Measurements from ENCODE around the gene TMEM132C.

Gene TMEM132C

DNA sequence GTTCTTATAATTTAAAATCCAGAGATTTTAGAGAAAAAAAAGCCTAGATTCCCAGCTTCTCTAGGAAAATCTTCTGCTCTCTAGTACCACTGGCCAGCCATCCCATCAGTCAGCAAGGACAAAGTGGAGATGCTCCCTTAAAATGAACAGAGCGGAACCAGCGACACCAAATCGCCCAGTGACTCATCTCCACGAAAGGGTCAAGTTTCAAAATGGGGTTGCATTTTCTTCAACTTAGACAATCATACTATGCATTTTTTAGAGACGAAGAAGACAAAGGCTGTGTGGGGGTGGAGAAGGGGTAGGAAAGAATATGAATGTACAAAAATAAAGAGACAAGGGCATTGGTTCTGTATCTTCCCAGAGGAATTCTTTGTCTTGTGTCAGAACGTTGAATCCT, 344.8 kb downstream of the TMEM132C start:
- TF ChIP-seq CTCF (IDR thresholded peaks at IDR 0.05; ENCODE audit: poor library complexity, severe bottlenecking): no peak
- Histone ChIP-seq H3K9me3 (ENCODE audit: severe bottlenecking) (peaks cover 2% of the 10 kb centered on the region), H3K4me3 (ENCODE audit: severe bottlenecking) (no peak overlapping the region), H3K27me3 (ENCODE audit: insufficient read depth, poor library complexity, severe bottlenecking) (no peaks in the 10 kb centered on the region), H3K27ac (ENCODE audit: poor library complexity, severe bottlenecking) (no peak overlapping the region), H3K4me1 (ENCODE audit: insufficient read depth, poor library complexity, severe bottlenecking) (no peaks in the 10 kb centered on the region), H3K36me3 (ENCODE audit: low read depth) (no peaks in the 10 kb centered on the region)
- DNase-seq (ENCODE audit: low spot score) (no peak), ATAC-seq (ENCODE audit: low read depth) (no peak)

DNA sequence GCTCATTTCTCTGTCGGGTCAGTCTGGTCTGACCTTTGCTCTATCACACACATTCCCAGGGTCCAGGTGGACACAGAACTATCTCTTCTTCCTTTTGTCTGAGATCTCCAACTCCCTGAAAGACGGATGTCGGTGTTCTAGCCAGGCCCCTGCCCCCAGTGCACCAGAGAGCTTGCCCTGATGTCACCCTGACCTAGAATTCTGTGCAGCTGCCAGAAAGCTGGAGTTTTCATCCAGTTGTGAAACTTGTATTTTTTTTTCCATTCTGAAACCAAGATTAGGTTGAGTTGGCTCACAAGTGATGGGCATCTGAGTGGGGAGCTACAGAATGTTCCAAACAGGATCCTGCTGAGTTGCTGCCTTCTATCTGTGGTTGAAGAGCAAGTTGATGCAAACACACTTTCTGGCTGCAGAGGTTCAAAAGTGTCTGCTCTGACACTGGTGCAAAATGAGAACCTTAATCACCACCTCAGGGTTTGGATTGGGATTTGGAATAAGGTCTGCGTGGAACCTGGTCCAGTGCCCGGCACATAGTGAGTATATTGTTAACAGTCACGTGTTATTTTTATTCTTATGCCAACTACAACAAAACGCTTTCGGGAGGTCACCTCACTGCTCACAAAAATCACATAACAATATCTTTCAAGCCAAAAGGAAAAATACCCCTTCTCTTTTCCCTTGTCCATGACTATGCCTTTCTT, 345.3 kb downstream of the TMEM132C start:
- ATAC-seq (ENCODE audit: low read depth): no peak
- DNase-seq (ENCODE audit: low spot score): no peak
- no peak for TF ChIP-seq CTCF (IDR thresholded peaks at IDR 0.05; ENCODE audit: poor library complexity, severe bottlenecking)
- Histone ChIP-seq H3K27me3 (ENCODE audit: insufficient read depth, poor library complexity, severe bottlenecking) (no peaks in the 10 kb centered on the region), H3K4me3 (ENCODE audit: severe bottlenecking) (no peak overlapping the region), H3K4me1 (ENCODE audit: insufficient read depth, poor library complexity, severe bottlenecking) (no peaks in the 10 kb centered on the region), H3K27ac (ENCODE audit: poor library complexity, severe bottlenecking) (no peak overlapping the region), H3K9me3 (ENCODE audit: severe bottlenecking) (peaks cover 2% of the 10 kb centered on the region), H3K36me3 (ENCODE audit: low read depth) (no peaks in the 10 kb centered on the region)

GRCh38 chr12:128613837-128614590, 347.0 kb downstream of the TMEM132C start:
- ATAC-seq (ENCODE audit: low read depth) (no peak), DNase-seq (ENCODE audit: low spot score) (no peak)
- no peaks in the 10 kb centered on the region for H3K27me3 ChIP-seq (ENCODE audit: insufficient read depth, poor library complexity, severe bottlenecking)
- TF ChIP-seq CTCF (IDR thresholded peaks at IDR 0.05; ENCODE audit: poor library complexity, severe bottlenecking): no peak
- no peak overlapping the region for H3K27ac ChIP-seq (ENCODE audit: poor library complexity, severe bottlenecking)
- H3K4me1 ChIP-seq (ENCODE audit: insufficient read depth, poor library complexity, severe bottlenecking): no peaks in the 10 kb centered on the region
- peaks cover 2% of the 10 kb centered on the region for H3K9me3 ChIP-seq (ENCODE audit: severe bottlenecking)
- no peaks in the 10 kb centered on the region for H3K36me3 ChIP-seq (ENCODE audit: low read depth)
- no peak overlapping the region for H3K4me3 ChIP-seq (ENCODE audit: severe bottlenecking)

DNA sequence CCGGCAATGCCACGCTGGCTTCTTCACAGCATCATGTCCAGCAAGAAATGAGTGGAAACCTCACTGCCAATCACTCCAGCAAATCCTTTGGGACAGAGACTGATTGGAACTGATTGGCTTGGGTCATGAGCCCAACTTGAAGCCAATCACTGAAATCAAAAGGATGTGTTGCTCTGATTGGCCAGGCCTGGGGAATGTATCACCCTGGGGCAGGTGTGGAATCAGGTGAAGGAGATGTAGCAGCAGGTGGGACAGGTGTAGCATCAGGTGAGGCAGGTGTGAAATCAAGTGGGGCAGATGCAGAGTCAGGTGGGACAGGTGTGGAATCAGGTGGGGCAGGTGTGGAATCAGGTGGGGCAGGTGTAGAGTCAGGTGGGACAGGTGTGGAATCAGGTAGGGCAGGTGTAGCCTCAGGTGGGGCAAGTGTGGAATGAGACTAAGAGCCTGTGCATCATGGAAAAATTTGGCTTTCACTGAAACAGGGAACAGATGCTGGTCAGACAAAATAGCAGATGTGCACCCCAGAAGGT, 350.4 kb downstream of the TMEM132C start:
- no peak for DNase-seq (ENCODE audit: low spot score)
- Histone ChIP-seq H3K36me3 (ENCODE audit: low read depth) (no peaks in the 10 kb centered on the region), H3K27me3 (ENCODE audit: insufficient read depth, poor library complexity, severe bottlenecking) (no peaks in the 10 kb centered on the region), H3K4me3 (ENCODE audit: severe bottlenecking) (no peak overlapping the region), H3K27ac (ENCODE audit: poor library complexity, severe bottlenecking) (no peak overlapping the region), H3K4me1 (ENCODE audit: insufficient read depth, poor library complexity, severe bottlenecking) (no peaks in the 10 kb centered on the region), H3K9me3 (ENCODE audit: severe bottlenecking) (peaks cover 2% of the 10 kb centered on the region)
- no peak for ATAC-seq (ENCODE audit: low read depth)
- no peak for TF ChIP-seq CTCF (IDR thresholded peaks at IDR 0.05; ENCODE audit: poor library complexity, severe bottlenecking)

All from RWPE2 (cell line).